Hematopoietic multipotent progenitor cell treated with erythropoietin and hydrocortisone succinate and interleukin-3 and kit ligand, for 4 days (in vitro differentiated cells): Measurements from ENCODE around the gene CCDC47.
A peak's percentile ranks its signal among the peaks of the same experiment; 100 is the strongest.
"Not testable (repeated sequence)": the region's sequence is repeated elsewhere in the genome, so short reads cannot be mapped to it uniquely, and the experiment has no call there.

Source experiments
- DNase-seq: peaks from one replicate; pipeline ENCODE4 v3.0.0-alpha.2; 2015

CCDC47 gene

DNA sequence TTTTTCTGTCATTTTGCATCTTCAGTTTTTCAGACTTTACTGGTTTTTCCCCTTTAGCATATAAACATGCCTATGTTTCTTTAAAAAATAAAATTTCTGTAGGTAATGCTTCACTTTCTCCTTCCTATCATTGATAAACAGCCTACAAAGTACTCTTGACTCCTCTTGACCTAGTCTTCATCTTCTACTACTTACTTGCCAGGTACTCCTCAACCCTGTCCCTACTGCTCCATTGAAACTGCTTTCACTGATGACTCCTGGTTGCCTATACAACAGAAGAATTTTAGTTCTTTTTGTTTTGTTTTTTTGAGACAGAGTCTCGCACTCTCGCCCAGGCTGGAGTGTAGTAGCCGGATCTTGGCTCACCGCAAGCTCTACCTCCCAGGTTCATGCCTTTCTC lies 7.5 kb upstream of the CCDC47 start:
- no peak for DNase-seq

DNA sequence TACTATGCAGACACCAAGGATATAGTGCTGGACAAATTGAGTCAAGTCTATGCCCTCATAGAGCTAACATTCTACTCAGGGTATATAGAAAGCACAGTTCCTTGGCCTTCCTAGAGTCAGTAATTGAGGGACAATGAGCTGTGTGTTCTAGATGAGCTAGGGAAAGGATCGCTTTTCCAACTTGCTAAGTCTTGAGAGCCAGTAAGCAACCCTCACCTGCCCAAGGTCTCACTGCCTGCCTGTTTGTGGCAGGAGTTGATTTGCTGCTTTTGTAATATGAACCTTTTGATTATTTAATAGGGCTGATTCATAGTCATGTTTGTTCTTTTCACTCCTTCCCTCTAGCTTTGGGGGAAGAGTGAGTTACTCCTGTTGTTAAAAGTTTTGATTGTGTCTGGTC lies 7.1 kb upstream of the CCDC47 start:
- no peak for DNase-seq

DNA sequence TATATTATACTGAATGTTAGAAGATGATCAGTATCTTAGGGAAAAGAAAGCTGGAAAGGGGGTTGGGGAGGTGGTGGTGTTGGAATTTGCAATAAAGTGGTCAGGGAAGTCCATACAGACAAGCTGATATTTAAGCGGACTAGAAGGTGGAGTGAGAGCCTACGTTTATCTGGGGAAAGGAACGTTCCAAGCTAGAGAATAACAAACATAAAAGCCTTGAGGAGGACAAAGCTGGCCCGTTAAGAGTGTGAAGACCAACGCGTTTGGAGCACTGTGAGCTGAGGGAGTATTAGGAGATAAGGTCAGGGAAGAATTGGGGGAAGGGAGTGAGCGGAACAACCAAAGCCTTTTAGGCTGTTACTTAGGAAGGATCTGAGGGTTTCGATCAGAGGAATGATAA lies 2.0 kb upstream of the CCDC47 start:
- DNase-seq = peak; percentile 23

DNA sequence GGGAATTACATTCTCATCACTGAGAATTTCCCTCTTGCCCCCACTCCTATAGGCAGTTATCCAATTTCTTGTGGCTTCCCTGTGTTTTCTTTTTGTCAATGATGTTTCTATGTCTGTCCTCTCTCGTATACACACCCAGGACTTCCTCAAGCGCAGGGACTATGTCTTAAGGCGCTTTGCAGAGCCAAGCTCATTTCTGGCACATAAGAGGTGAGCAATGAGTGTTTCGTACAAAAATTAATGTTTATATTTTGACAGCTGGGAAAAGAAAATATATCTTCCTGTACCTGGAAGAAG lies 1.5 kb upstream of the CCDC47 start:
- peak; percentile 60 for DNase-seq

DNA sequence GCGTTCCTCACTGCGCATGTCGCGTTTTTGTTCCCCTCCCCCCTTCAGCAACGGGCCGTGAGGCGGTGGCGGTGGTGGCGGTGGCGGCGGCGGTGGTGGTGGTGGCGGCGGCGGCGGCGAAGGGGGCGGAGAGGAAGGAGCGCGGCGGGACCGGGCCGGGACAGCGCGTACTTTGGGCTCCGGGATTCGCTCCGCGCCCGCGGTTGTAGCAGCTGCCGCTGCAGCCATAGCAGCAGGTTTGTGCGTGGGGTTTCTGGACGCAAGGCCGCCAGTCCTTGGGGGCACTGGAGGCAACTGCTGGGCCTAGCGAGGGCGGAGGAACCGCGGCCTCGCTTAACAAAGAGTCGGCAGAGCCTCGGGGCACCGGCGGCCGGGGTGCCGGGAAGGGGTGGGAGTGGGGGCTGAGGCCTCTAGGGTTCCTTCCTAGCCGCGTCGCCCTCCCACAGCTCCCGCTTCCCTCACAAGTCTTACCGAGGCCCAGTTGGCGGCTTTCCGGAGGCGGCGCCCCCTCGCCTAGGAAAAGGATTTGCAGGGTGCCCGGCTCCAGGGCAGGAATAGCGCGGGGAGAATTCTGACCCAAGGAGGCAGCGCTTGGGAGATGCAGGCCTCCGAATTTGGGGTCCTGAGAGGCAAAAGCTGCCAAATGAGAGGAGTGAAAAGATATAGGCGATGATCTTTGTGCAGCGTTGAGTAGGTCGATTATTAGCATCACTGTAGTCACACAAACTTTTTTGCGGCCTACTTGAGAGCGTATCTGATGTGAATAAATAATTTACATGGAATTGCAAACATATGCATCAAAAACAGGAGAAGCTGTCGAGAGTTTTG lies 958 bp upstream of the CCDC47 start, which contains the start of gene DDX42:
Gene DDX42 (plus strand): TSS at position 30 of the 828 bp plus-strand sequence. CDS start 12,880 bp downstream, outside the sequence.
- DNase-seq = no peak

DNA sequence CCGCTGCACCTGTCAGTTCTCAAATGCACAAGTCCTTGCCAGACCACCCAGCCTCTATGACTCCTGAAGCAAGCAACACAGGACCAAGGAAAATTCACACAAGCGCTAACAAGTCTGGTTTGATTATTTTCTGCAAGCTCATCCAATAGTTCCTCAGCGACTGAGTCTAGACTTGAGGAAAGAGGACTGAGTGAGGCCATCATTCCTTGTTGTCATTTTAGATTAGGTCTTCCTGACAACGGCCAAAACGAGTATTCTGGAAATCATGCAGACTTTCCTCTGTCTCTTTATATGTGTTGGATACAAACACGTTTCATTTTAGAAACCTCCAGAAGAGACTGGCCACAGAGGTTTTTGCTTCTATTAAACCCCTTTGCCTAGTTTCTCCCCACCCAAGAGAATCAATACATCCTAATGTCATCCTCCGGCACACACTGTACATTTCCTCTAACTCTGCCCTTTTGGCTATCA lies 561 bp downstream of the CCDC47 start:
- DNase-seq = peak; percentile 62

DNA sequence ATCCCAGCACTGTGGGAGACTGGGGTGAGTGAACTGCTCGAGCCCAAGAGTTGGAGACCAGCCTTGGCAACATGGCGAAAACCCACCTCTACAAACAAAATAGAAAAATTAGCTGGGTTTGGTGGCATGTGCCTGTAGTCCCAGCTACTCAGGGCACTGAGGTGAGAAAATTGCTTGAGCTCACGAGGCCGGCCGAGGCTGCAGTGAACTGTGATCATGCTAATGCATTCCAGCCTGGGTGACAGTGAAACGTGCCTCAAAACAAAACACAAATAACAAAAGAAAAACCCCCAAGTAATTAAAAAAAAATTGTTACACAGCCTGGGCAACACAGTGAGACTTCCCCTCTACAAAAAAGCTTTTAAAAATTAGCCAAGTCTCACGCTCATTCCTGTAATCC lies 5.0 kb downstream of the CCDC47 start:
- no peak for DNase-seq

DNA sequence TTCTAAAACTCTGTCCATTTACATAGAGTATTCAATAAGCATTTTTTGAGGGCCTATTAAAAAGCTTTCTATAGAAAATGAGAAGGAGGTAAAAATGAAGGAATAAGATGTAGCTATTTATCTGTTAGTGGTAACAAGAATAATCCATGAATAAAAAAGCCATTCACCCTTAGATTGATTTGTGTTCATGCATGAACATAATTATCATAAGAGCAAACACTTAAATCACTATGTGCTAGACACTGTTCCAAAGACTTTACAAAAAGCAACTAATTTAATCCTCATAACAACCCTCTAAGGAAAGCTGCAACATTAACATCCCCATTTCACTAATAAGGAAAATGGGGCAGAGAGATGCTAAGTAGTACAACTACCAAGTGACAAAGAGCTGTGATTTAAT lies 6.6 kb downstream of the CCDC47 start:
- no peak for DNase-seq

DNA sequence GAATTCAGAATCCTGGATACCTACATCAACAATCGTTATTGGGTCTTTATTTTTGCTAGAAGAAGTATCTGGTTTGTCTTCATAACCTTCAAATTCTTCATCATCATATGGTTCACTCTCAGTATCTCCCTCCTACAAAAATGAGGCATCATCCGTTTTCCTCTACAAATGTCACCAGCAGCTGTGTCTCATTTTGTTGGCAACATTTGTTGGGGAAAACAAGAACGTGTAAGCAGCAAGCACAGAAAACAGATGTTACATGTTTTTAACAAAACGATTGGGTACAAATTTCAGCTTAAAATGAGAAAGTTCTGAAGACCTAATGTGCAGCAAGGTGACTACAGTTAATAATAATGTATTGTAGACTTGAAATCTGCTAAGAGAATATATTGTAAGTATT lies 8.7 kb downstream of the CCDC47 start:
- DNase-seq = no peak

DNA sequence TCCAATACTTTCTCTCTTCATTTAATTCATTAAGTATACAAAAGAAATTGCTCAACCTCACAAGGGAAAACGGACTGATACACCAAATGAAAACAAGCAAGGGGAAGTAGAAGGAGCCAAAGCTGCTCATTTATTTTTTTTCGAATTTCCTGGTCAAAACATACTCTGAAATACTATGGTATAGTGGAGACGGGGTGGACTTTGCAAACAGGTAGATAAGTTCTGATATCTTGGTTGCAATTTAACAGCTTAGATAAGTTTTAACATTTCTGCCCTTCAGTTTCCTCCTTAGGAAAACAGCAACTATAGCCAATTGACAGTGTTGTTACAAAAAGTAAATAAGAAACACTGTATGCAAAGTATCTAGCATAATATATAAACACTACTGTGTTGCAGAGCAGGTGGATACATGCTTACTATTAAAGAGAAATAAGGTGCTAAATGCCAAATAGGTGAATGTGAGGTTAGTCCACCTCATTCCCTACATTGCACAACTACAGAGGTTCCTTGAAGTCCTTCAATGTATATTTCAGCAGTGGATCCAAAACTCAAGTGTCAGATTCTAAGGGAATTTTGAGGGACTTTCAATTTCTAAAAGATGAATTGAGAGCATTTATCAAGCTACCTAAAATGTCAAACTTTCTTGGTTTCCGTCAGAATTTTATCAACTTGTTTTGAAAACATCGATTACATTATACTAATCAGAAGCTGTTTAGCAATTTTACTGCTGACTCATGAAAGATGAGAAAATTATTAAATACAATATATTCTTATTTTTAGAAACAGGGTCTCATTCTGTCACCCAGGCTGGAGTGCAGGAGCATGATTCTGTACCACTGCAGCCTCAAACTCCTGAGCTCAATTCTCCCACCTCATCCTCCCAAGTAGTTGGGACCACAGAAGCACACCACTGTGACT lies 11.0 kb downstream of the CCDC47 start:
- DNase-seq = peak; percentile 52

DNA sequence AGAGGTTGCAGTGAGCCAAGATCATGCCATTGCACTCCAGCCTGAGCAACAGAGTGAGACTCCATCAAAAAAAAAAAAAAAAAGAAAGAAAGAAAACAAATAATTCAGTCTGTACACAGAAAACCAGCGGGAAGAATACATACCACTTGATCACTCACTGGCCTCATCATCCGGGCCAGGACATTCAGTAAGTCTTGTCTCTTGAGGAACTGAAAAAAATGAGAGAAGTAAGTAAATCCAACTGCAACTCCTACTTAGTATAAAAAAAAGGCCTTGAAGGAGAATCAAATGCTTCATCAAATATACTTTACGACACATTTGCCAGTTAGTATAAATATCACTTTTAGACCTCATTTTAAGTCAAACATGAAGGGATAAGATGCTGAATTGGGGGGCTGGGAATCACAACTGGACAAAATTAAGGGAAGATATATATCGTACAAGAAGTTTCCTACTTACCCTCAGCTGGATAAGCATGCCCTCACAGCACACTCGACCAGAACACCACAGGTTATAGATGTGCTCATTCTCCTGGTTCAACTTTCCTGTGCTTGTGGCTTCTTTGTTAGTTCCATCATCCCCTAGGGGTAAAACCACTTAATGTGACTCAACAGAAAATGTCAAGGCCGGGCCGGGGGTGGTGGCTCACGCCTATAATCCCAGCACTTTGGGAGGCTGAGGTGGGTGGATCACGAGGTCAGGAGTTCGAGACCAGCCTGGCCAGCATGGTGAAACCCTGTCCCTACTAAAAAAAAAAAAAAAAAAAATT lies 12.4 kb downstream of the CCDC47 start:
- DNase-seq = peak; percentile 33

DNA sequence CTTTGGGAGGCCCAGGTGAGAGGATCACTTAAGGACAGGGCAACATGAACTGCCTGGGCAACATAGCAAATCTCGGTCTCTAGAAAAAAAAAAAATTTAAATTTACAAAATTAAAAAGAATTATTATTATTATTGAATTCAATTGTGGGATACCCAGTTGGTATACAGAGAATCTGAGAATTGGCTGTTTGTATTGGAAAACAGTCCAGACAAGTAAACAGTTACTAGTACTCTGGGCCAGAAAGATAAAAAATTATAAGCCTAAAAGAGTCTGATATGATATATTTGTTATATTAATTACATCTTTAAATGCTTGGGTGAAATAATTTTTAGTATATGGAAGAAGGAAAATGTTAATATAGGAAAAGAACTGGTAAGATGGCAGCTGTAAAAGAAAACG lies 15.0 kb downstream of the CCDC47 start:
- DNase-seq = no peak

DNA sequence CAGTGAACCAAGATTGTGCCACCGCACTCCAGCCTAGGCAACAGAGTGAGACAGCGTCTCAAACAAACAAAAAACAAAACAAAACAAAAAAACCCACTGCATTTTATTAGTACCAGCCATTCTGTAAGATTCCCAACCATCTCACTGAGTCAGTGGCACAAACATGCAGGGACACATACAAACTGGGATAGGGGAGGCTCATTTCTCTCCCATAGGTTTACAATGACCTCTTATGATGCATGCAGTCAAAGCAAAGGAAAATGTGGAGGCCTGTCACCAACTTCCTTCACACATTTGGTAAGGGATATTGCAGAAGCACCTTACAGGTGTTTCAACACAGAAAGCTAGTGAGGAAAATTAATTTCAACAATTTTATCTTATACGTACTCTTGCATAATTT lies 19.4 kb downstream of the CCDC47 start:
- DNase-seq = no peak

DNA sequence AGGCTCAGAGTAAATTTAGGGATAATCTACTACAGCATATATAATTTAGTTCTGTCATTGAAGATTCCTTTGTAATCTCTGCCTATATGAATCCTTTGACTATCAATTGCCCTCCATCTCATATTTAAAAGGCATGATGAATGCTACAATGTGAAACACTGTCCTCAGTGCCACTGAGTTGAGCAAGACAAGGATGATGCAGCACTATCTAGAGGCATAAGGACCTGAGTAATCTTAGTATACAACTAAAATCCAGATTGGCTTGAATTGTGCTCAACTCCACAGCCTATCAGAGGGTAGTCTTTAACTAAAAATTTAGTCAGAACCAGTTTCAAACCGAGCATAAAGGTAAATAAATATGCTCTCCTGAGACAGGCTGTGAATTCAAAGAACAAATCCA lies 20.2 kb downstream of the CCDC47 start:
- peak; percentile 62 for DNase-seq

DNA sequence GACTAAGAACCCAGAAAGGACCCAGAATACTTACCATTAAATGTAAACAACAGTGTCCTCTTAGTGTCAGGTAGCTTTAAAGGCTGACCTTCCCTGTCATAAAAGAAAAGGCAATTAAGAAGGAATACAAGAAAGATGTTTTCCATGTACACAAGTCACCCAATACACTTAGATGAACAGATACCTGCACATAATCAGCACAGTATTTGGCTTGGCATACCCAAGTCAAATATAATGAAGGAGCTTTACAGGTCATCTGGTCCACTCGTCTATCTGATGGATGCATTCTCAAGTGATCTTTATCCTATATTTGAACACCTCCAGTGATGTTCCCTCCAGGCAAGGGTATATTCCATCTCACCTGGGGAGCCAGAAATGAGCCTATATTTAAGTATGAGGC lies 20.7 kb downstream of the CCDC47 start:
- no peak for DNase-seq

DNA sequence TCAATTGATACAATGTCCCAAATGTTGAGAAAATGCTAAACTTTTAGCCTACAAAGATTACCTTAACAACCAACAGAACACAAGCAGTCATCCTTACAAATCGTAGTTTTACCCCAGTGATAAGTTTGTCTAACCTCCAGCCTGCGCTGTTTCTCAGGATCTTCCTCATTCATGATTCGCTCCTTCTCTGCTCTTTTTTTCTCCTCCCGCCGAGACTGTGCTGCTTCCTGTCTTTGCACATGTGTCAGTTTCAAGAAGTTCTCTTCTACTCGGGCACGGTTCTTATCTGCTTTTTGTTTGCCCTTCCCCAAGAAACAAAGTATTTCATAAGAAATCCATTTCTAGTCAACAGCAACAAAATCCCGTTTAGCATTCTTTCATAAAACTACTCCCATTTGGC lies 21.6 kb downstream of the CCDC47 start:
- peak; percentile 93 for DNase-seq

DNA sequence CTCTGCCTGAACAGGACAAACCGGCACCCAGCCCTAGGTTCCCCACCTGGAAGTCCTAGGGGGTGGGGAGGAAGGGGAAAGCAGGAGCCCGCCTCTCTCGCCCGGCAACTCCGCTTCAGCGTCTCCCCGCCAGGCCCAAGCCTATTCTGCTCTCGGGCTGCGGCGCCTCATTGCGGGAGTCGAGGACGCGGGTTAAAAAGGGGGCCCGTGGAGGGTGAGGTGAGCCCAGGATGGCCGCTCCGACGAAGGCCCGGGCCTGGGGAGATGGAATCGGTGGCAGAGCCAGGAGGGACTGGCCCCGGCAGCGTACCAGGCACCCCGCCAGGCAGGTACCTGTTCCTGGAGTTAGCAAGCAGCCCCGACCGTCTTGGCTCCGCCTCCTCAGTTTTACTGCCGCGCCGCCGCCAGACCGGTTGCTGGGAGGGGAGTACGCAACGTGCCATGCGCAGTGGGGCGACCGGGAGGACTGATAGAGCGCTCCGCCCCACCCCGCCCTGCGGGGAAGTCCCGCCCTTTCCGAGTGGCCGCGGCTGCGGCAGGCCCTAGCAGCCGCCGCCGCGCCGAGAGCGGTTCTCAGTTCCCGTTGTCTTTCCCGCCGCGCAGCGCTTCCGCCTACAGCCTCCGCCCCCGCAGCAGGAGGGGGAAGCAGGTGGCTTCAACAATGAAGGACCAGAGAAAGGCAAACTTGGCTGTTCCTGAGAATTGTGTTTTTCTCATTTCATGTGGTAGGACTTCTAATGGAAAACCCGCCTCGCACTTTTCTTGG lies 31.8 kb downstream of the CCDC47 start, which contains the start of gene STRADA:
Gene STRADA (minus strand): TSS at position 392 of the 766 bp plus-strand sequence. CDS start 13,430 bp downstream, outside the sequence.
- DNase-seq = peak; percentile 99

DNA sequence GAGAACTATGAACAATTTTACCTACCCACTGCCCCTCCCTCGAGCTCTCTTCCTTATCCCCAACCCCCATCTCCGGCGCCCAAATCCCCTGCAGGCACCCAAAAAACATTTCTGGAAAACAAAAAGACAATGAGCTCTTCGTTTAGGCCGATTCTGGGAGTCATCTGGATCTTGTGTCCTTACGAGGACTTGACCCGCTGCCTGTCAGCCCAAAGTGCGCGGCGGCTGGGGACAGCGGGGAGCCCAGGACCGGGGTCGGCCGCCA lies 32.3 kb downstream of the CCDC47 start:
- DNase-seq = no peak

DNA sequence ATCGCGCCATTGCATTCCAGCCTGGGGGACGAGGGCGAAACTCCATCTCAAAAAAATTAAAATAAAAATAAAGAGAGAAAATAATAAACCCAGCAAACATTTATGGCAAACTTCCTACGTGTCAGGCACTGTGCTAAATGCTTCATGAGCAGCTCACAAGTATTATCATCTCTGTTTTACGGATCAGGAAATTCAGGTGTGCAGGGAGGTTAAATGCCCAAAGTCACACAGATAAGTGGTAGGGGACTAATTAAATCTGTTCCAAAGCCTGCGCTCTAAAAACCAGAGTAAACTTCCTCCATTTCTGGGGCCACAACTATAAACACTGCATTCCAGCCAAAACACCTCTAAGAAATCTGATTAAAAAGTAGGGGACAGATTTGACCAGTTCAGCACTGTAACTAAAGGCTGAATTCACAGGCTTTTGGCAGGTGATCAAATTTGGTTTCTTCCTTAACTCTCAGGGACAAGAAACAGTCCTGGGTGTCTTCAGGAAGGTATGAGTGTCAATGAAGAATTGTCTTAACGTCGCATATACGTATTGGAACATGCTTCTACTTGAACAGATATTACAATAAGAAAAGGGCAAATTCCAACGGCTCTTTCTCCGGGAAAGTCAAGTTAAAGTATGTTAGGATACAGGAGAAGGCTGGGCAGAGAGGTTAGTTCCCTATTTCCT lies 32.8 kb downstream of the CCDC47 start:
- DNase-seq = peak; percentile 27

DNA sequence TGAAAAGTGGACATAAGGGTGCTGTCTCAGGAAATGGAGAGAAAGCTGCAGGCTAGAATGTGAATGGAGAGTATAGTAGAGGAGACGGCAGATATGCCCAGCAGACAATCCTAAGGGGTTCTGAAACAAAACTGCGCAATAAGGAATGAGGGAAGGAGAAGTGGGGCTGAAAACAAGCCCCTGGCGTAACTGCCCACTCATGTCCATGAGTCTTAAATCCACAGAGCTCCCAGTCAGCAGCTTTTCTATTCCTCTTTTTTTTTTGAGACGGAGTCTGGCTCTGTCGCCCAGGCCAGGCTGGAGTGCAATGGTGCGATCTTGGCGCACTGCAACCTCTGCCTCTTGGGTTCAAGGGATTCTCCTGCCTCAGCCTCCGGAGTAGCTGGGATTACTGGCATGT lies 37.7 kb downstream of the CCDC47 start:
- DNase-seq = no peak

DNA sequence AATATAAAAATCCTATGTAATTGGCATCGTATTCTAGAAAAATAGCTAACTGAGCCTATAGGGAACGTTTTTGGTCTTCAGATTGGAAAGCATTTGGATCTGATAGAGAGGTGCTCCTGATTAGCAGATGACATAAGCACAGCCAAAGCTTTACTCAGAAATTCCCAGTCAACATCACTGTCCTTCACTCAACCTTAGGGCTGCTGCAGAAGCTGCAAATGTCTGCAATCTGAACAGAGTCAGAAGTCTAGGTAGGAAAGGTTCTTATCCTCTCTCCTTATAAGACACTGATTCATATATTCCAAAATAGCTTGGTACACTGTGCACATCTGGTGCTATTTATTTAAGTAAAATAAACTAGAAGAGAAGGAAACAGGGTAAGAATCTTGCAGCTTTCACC lies 51.0 kb downstream of the CCDC47 start:
- DNase-seq = no peak

DNA sequence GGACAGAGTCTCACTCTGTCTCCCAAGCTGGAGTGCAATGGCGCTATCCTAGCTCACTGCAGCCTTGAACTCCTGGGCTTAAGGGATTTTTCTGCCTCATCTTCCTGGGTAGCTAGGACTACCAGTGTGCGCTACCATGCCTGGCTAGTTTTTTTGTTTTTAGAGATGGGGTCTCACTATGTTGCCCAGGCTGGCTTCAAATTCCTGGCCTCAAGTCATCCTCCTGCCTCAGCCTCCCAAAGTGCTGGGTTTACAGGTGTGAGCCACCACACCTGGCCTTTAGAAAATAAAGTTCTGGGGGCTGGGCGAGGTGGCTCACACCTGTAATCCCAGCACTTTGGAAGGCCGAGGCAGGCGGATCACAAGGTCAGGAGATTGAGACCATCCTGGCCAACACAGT lies 53.2 kb downstream of the CCDC47 start:
- not testable (repeated sequence) for DNase-seq
